CD4-positive, CD25-positive, alpha-beta regulatory T cell (primary cell): Measurements from ENCODE around the gene GRID2. TPM values are rescaled to one million over a fixed set of nuclear protein-coding genes. Genes with fewer than 3 reads are reported as not detected.

Source experiments
- ATAC-seq, 2 donors: fragments of 150-1000 bp; cut with Tn5 transposase; one replicate each; pipeline ENCODE4 v1.10.0; 2021; ENCODE audit warnings: low read depth in 2 of 2, moderate number of reproducible peaks in 2 of 2, moderate library complexity in 1 of 2
- DNase-seq, 3 donors: peaks; one replicate each; pipeline versions ENCODE4 v3.0.0 to v3.0.0-alpha.2; 2012 to 2022; ENCODE audit warnings: mixed read lengths in 1 of 3
- H3K27ac ChIP-seq: one replicate; pipeline ENCODE4 v1.7.0; 2013; ENCODE audit warnings: mild to moderate bottlenecking, low read length; ENCODE audit not compliant: insufficient read depth, poor library complexity, severe bottlenecking
- H3K27me3 ChIP-seq: one replicate; pipeline ENCODE4 v1.7.0; 2013; ENCODE audit warnings: low read length; ENCODE audit not compliant: control insufficient read depth, insufficient read depth
- H3K36me3 ChIP-seq: one replicate; pipeline ENCODE4 v1.7.0; 2013; ENCODE audit warnings: mild to moderate bottlenecking, low read length, moderate library complexity; ENCODE audit not compliant: control insufficient read depth, insufficient read depth
- H3K4me1 ChIP-seq: 2 replicates; pipeline ENCODE4 v1.7.0; 2013; ENCODE audit warnings: mild to moderate bottlenecking, low read length; ENCODE audit not compliant: insufficient read depth, control insufficient read depth, poor library complexity, severe bottlenecking
- H3K4me3 ChIP-seq: one replicate; pipeline ENCODE4 v1.7.0; 2013; ENCODE audit warnings: low read depth, mild to moderate bottlenecking, low read length, moderate library complexity
- H3K9me3 ChIP-seq, 2 experiments: 1 replicate in 1 of 2; 2 replicates in 1 of 2; pipeline ENCODE4 v1.7.0; 2013; ENCODE audit warnings: low read length in 2 of 2, mild to moderate bottlenecking in 1 of 2, moderate library complexity in 1 of 2; ENCODE audit not compliant: control insufficient read depth in 2 of 2
- H3K27ac Mint-ChIP-seq, 3 donors: one replicate each; pipeline ENCODE4 v1.8.0; 2020 to 2022; ENCODE audit warnings: mild to moderate bottlenecking in 3 of 3, mixed read lengths in 3 of 3, moderate library complexity in 2 of 3
- H3K27me3 Mint-ChIP-seq: one replicate; pipeline ENCODE4 v1.8.0; 2022; ENCODE audit warnings: mild to moderate bottlenecking, mixed read lengths
- H3K36me3 Mint-ChIP-seq: one replicate; pipeline ENCODE4 v1.8.0; 2020; ENCODE audit warnings: mixed read lengths
- H3K4me1 Mint-ChIP-seq, 4 donors: one replicate each; pipeline ENCODE4 v1.8.0; 2020 to 2022; ENCODE audit warnings: mixed read lengths in 4 of 4, mild to moderate bottlenecking in 1 of 4
- H3K4me3 Mint-ChIP-seq, 4 donors: one replicate each; pipeline ENCODE4 v1.8.0; 2020 to 2022; ENCODE audit warnings: mild to moderate bottlenecking in 4 of 4, mixed read lengths in 4 of 4, moderate library complexity in 3 of 4
- H3K9me3 Mint-ChIP-seq, 7 donors: one replicate each; pipeline ENCODE4 v1.8.0; 2020 to 2022; ENCODE audit warnings: mixed read lengths in 7 of 7, mild to moderate bottlenecking in 3 of 7, moderate library complexity in 2 of 7
- polyA plus RNA-seq, 4 donors: library from polyadenylated mRNA; unstranded; fragments of 300-500 nt; fragmentation: Illumina TruSeq; gene quantifications; one replicate each; pipeline ENCODE4 v1.2.3, GENCODE V29; 2021
- total RNA-seq: library from RNA; stranded (reverse); gene quantifications from one replicate; pipeline ENCODE4 v1.2.3, GENCODE V29; 2022

GRID2 gene
- total and polyA plus RNA-seq, 5 donors from 2014 or later, result not detected

GRCh38 chr4:93144644-93145043 is 840.9 kb downstream of the GRID2 start:
- no peaks in the 10 kb centered on the region for H3K4me1 ChIP-seq
- H3K27me3 ChIP-seq, result no peaks in the 10 kb centered on the region
- Mint-ChIP-seq H3K4me3 (no peak overlapping the region), H3K4me1 (no peaks in the 10 kb centered on the region), H3K36me3 (no peaks in the 10 kb centered on the region), H3K9me3 (peaks cover 0 to 7% (median 2%) of the 10 kb centered on the region in 7 donors), H3K27ac (no peak overlapping the region), H3K27me3 (no peaks in the 10 kb centered on the region)
- H3K27ac ChIP-seq, result no peak overlapping the region
- ATAC-seq (no peak), DNase-seq (no peak)
- no peaks in the 10 kb centered on the region for H3K36me3 ChIP-seq
- peaks cover 0 to 5% of the 10 kb centered on the region in 2 experiments for H3K9me3 ChIP-seq
- H3K4me3 ChIP-seq, result no peak overlapping the region

DNA sequence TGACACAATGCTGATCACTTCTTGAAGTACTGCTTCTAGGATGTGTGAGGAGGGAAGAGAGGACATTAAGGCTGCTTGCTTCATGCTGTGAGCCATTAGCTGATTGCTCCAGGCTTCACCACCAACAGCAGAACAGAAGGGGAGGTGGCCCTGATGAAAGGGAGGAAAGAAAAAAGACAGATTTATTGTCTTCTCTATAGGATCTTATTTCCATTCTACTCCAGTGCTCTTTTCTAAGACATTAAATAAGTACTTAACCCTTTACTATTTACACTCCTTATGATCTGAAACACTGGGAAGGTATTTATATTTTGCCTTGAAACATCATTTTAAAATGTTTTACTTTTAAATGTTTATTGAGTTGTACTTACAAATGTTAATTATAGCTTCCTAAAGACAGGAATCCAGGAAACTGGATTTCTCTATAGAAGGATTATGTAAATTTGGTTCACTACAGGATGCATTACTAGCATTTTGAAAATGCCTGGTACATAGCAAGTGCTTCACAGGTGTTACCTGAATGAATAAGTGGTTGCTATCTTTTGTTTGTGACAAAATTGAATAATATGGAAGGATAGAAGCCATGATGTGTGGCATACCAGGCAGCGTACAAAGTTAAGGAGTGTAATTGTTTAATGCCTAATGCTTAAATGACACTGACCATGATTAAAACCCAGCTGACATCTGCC is 843.9 kb downstream of the GRID2 start:
- Histone ChIP-seq H3K27me3 (no peaks in the 10 kb centered on the region), H3K4me3 (no peak overlapping the region), H3K27ac (no peak overlapping the region), H3K36me3 (no peaks in the 10 kb centered on the region), H3K4me1 (no peaks in the 10 kb centered on the region), H3K9me3 (peaks cover 0 to 5% of the 10 kb centered on the region in 2 experiments)
- Mint-ChIP-seq H3K27me3 (no peaks in the 10 kb centered on the region), H3K9me3 (peaks cover 0 to 5% (median 2%) of the 10 kb centered on the region in 7 donors), H3K4me1 (no peaks in the 10 kb centered on the region), H3K4me3 (no peak overlapping the region), H3K36me3 (no peaks in the 10 kb centered on the region), H3K27ac (no peak overlapping the region)
- ATAC-seq (no peak), DNase-seq (no peak)

GRCh38 chr4:93152491-93152890 is 848.7 kb downstream of the GRID2 start:
- no peaks in the 10 kb centered on the region for H3K36me3 Mint-ChIP-seq
- Histone ChIP-seq H3K4me3 (no peak overlapping the region), H3K27ac (no peak overlapping the region), H3K4me1 (no peaks in the 10 kb centered on the region), H3K27me3 (no peaks in the 10 kb centered on the region), H3K36me3 (no peaks in the 10 kb centered on the region), H3K9me3 (peaks cover 0 to 5% of the 10 kb centered on the region in 2 experiments)
- no peaks in the 10 kb centered on the region for H3K4me1 Mint-ChIP-seq
- H3K27ac Mint-ChIP-seq, result no peak overlapping the region
- H3K4me3 Mint-ChIP-seq, result no peak overlapping the region
- ATAC-seq (no peak), DNase-seq (no peak)
- peaks cover 2 to 9% (median 5%) of the 10 kb centered on the region in 7 donors for H3K9me3 Mint-ChIP-seq
- H3K27me3 Mint-ChIP-seq, result no peaks in the 10 kb centered on the region

DNA sequence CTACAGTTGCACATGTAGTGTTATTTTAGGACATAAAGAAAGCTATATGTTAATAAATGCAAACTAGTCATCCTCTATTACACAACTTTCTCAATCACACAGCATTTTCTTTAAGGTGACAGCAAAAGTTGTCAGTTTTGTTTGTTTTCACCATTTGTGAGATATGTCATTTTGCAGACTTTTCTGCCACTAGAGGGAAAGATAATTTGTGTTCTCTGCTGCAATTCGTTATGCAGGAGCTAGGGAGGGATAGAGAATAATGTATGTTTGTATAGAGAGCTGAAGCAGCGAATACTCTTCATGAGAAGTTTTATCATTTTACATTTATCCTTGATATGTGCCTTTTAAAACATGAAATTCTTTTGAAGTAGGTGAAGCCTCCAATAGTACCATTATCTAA is 854.2 kb downstream of the GRID2 start:
- Histone ChIP-seq H3K27me3 (no peaks in the 10 kb centered on the region), H3K36me3 (no peaks in the 10 kb centered on the region), H3K4me3 (no peak overlapping the region), H3K27ac (no peak overlapping the region), H3K9me3 (no peaks in the 10 kb centered on the region), H3K4me1 (no peaks in the 10 kb centered on the region)
- Mint-ChIP-seq H3K4me1 (no peaks in the 10 kb centered on the region), H3K27ac (no peak overlapping the region), H3K36me3 (no peaks in the 10 kb centered on the region), H3K9me3 (peaks cover 0 to 9% (median 6%) of the 10 kb centered on the region in 7 donors), H3K4me3 (no peak overlapping the region), H3K27me3 (no peaks in the 10 kb centered on the region)
- ATAC-seq (no peak), DNase-seq (no peak)

DNA sequence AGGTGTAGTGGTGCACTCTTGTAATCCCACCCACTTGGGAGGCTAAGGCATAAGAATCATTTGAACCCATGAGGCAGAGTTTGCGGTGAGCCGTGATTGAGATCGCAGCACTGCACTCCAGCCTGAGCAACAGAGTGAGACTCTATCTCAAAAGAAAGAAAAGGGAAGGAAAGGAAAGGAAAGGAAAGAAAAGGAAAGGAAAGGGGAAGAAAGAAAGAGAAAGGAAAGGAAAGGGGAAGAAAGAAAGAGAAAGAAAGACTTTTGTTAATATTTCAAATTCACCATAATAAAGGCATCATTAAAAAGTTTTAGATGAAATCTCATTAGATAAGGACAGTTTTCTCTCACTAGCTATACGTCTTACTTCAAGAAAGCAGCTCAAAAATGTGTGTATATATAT is 864.3 kb downstream of the GRID2 start:
- no peak for DNase-seq
- Histone ChIP-seq H3K27ac (no peak overlapping the region), H3K4me1 (no peaks in the 10 kb centered on the region), H3K9me3 (peaks cover 0 to 4% of the 10 kb centered on the region in 2 experiments), H3K27me3 (no peaks in the 10 kb centered on the region), H3K36me3 (no peaks in the 10 kb centered on the region), H3K4me3 (no peak overlapping the region)
- no peaks in the 10 kb centered on the region for H3K27me3 Mint-ChIP-seq
- H3K27ac Mint-ChIP-seq, result no peak overlapping the region
- ATAC-seq, result no peak
- no peaks in the 10 kb centered on the region for H3K36me3 Mint-ChIP-seq
- no peaks in the 10 kb centered on the region for H3K4me1 Mint-ChIP-seq
- peaks cover 0 to 17% (median 3%) of the 10 kb centered on the region in 7 donors for H3K9me3 Mint-ChIP-seq
- H3K4me3 Mint-ChIP-seq, result no peak overlapping the region

DNA sequence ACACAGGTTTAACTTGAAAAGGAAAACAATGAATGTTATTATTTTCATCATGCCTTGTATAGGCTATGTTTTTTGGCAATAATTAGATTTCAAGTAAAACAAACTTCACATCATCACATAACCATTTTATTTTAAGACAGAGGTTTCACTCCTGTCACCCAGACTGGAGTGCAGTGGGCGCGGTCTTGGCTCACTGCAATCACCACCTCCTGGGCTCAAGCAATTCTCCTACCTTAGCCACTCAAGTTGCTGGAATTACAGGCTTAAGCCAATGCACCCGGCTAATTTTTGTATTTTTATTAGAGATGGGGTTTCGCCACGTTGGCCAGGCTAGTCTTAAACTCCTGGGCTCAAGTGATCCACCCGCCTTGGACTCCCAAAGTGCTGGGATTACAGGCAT is 866.2 kb downstream of the GRID2 start:
- Mint-ChIP-seq H3K4me1 (no peaks in the 10 kb centered on the region), H3K4me3 (no peak overlapping the region), H3K27ac (no peak overlapping the region), H3K9me3 (peaks cover 0 to 20% (median 3%) of the 10 kb centered on the region in 7 donors), H3K36me3 (no peaks in the 10 kb centered on the region), H3K27me3 (no peaks in the 10 kb centered on the region)
- H3K27me3 ChIP-seq, result no peaks in the 10 kb centered on the region
- peaks cover 0 to 4% of the 10 kb centered on the region in 2 experiments for H3K9me3 ChIP-seq
- H3K4me3 ChIP-seq, result no peak overlapping the region
- no peak overlapping the region for H3K27ac ChIP-seq
- H3K4me1 ChIP-seq, result no peaks in the 10 kb centered on the region
- no peaks in the 10 kb centered on the region for H3K36me3 ChIP-seq
- DNase-seq (no peak), ATAC-seq (no peak)

- Mint-ChIP-seq H3K36me3 (no peaks in the 10 kb centered on the region), H3K9me3 (peaks cover 0 to 26% (median 2%) of the 10 kb centered on the region in 7 donors), H3K27me3 (no peaks in the 10 kb centered on the region), H3K4me3 (no peak overlapping the region), H3K4me1 (no peaks in the 10 kb centered on the region), H3K27ac (no peak overlapping the region)
- Histone ChIP-seq H3K4me3 (no peak overlapping the region), H3K4me1 (no peaks in the 10 kb centered on the region), H3K27ac (no peak overlapping the region), H3K27me3 (no peaks in the 10 kb centered on the region), H3K9me3 (peaks cover 0 to 4% of the 10 kb centered on the region in 2 experiments), H3K36me3 (no peaks in the 10 kb centered on the region)
- no peak for DNase-seq
- no peak for ATAC-seq
These were observed 870.8 kb downstream of the GRID2 start for GRCh38 chr4:93174598-93174997.

DNA sequence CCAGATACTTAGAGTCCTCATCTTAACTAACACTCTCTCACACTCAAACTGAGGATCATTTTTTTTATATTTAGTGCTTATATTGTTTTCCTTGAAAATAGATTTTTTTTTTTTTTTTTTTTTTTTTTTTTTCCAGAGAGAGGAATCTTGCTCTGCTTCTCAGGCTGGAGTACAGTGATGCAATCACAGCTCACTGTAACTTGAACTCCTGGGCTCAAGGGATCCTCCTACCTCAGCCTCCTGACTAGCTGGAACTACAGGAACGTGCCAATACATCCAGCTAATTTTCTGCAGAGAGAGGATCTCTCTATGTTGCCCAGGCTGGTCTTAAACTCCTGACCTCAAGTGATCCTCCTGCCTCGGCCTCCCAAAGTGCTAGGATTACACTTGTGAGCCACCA is 874.5 kb downstream of the GRID2 start:
- Mint-ChIP-seq H3K36me3 (no peaks in the 10 kb centered on the region), H3K27ac (no peak overlapping the region), H3K27me3 (no peaks in the 10 kb centered on the region), H3K4me1 (no peaks in the 10 kb centered on the region), H3K4me3 (no peak overlapping the region), H3K9me3 (peaks cover 0 to 31% (median 3%) of the 10 kb centered on the region in 7 donors)
- no peaks in the 10 kb centered on the region for H3K4me1 ChIP-seq
- DNase-seq (no peak), ATAC-seq (no peak)
- no peaks in the 10 kb centered on the region for H3K9me3 ChIP-seq
- H3K36me3 ChIP-seq, result no peaks in the 10 kb centered on the region
- H3K27me3 ChIP-seq, result no peaks in the 10 kb centered on the region
- no peak overlapping the region for H3K27ac ChIP-seq
- no peak overlapping the region for H3K4me3 ChIP-seq
